Measurements from ENCODE around the gene CRK.
A peak's percentile ranks its signal among the peaks of the same experiment; 100 is the strongest.
"Not testable (repeated sequence)": the region's sequence is repeated elsewhere in the genome, so short reads cannot be mapped to it uniquely, and the experiment has no call there.

Gene CRK

DNA sequence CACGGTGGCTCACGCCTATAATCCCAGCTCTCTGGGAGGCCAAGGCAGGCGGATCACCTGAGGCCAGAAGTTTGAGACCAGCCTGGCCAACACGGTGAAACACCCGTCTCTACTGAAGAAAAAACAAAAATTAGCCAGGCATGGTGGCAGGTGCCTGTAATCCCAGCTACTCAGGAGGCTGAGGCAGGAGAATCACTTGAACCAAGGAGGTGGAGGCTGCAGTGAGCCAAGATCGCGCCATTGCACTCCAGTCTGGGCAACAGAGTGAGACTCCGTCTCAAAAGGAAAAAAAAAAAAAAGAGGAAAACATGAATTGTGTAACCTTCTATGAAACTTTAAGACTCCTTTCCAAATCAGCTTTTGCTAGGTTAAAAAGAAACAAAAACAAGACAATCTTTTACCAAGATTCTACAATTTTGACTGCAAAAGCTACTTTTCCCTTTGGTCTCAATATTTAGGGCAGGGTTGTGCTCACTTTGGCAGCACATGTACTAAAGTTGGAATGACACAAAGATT, 69.3 kb downstream of the CRK start:
- not testable (repeated sequence) for DNase-seq (ENCODE audit: low spot score)

DNA sequence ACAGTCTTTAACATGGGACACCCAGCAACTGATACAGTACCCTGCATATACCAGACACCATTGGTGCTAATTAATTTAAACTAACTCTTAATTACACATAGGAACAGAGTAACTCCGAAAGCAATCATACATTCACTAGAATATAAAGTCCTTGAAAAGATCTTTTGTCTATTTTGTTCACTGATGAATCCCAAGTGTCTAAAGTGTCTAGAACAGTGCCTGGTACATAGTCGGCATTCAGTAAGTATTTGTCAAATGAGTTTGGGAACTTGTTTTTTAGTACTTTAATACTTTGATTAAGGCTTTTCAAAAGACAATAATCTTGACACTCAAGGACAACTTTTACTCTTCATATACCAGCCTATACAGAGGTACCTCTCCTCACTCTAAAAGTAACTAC, 69.8 kb downstream of the CRK start:
- DNase-seq (ENCODE audit: low spot score), result no peak

DNA sequence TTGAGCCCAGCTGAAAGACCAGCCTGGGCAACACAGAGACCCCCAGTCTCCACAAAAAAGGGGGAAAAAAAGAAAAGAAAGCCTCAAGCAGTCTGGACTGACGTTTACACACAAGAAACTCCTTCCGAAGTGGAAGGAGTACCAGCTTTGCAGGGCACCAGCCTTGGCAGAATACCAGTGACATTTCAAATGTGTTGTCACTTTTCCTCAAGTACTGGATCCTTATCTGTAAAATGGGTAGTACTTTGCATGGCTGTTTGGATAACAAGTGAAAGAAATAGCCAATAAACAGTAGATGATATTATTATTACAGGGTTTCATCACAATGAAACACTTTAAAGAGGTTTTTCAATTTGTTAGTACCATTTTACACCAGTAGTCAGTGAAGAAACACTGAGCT, 70.2 kb downstream of the CRK start:
- DNase-seq (ENCODE audit: low spot score), result no peak

DNA sequence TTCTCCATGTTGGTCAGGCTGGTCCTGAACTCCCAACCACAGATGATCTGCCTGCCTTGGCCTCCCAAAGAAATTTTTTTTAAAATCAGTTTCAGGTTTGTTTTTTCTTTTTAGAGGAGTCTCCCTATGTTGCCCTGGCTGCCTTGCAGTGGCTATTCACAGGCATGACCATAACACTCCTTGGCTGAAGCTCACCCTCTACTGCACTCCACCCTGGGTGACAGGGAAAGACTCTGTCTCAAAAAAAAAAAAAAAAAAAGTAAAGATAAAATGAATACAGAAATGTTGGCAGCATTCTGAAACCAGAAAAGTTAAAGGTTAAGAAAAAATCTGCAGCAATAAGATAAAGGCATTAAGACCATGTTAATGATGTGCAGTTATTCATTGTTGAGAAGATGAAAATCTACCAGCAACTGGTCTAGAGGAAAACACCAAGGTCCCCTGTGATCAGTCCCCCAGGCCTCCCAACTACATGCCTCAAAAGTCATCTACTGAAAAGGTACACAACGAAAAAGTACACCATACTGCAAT, 71.1 kb downstream of the CRK start:
- DNase-seq (ENCODE audit: low spot score), result no peak

DNA sequence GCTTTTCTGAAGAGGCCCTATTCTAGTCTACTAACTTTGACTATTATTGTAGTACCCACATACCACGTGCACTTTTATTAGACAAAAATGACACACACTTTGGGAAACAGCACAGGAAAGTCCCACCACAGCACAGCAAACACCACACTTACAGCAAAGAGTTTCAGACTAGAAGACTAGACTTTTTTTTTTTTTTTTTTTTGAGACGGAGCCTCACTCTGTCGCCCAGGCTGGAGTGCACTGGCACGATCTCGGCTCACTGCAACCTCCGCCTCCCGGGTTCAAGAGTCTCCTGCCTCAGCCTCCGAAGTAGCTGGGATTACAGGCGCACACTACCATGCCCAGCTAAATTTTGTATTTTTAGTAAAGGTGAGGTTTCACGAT, 76.1 kb downstream of the CRK start:
- no peak for DNase-seq (ENCODE audit: low spot score)

DNA sequence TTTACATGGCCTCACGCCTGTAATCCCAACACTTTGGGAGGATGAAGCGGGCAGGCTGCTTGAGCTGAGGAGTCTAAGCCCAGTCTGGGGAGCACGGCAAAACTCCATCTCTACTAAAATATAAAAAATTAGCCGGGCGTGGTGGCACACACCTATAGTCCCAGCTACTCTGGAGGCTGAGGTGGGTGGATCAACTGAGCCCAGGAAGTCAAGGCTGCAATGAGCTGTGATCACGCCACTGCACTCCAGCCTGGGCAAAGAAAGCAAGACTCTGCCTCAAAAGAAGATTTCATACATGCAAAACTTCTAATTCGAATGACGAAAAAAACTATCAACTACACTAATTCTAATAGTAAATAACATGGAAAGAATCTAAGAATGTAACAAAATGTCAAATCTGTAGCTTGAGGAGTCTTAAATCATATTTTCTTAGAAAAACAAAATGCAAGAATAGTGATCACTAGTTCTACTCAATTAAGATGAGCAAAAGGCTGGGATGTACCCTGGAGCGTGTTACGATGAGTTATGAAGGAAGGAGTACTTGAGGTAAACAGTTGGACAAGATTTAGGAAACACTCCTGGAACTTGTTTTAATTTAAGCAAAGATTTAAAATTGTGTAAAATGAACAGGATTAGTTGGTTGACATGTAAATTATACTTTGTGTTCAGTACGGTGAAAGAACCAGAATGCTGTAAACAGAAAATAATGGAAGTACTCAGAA, 76.7 kb downstream of the CRK start:
- no peak for DNase-seq (ENCODE audit: low spot score)

DNA sequence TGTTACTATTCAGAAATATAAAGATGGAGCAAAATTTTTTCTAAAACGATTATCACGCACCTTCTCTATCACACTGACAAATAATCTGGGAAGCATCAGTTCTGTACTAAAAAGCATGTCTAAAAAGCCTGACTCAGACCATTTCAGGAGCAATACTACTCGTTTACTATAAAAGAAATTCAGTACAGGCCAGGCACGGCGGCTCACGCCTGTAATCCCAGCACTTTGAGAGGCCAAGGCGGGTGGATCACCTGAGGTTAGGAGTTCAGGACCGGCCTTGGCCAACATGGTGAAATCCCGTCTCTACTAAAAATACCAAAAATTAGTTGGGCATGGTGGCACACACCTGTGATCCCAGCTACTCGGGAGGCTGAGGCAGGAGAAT, 77.6 kb downstream of the CRK start:
- not testable (repeated sequence) for DNase-seq (ENCODE audit: low spot score)

DNA sequence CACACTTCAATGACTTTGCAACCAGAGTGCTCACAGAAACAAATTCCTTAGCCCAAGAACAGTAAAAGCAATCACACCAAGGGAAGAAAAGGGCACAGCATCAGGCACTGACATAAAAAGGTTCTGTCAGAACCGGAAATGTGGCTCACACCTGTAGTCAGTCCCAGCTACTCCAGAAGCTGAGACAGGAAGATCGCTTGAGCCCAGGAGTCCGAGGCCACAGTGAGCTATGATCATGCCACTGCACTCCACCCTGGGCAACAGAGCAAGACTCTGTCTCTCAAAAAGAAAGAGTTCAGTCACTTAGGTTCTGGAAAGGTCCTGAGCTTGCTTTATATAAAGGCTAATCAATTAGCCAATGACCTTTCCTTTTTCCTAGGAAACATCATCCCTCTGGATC, 78.7 kb downstream of the CRK start:
- no peak for DNase-seq (ENCODE audit: low spot score)

DNA sequence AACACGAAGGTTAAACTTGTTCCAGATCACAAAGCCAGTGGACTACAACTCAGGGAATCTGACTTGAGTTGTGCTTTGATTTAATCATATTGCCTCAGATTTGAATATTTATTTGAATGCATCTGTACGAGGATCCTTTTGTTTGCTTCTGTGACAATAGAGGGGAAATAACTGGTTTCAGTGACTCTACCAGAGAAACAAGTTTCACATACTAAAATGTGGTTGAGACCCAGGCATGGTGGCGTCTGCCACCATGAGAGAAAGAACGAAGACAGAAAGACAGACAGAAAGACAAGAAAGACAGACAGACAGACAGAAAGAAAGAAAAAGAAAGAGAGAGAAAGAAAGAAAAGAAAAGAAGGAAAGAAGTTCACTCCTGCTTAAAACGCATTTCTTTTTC, 80.0 kb downstream of the CRK start:
- no peak for DNase-seq (ENCODE audit: low spot score)

DNA sequence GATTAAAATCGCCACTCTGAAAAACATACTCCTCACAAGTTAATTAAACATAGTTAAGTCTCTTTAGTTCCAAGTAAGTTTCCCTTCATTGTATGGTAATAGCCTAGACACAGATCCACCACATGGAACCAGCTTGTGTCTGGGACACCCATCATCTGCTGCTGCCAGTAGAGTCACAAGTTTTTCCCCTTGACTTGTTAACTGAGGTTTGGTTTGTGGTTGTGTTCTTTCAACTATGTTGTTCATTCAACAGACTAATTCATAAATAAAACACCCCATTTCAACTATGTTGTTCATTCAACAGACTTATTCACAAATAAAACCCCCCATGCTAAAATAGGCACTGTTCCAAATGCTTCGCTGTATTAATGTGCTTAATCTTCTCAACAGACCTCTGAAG, 80.4 kb downstream of the CRK start:
- DNase-seq (ENCODE audit: low spot score), result no peak

DNA sequence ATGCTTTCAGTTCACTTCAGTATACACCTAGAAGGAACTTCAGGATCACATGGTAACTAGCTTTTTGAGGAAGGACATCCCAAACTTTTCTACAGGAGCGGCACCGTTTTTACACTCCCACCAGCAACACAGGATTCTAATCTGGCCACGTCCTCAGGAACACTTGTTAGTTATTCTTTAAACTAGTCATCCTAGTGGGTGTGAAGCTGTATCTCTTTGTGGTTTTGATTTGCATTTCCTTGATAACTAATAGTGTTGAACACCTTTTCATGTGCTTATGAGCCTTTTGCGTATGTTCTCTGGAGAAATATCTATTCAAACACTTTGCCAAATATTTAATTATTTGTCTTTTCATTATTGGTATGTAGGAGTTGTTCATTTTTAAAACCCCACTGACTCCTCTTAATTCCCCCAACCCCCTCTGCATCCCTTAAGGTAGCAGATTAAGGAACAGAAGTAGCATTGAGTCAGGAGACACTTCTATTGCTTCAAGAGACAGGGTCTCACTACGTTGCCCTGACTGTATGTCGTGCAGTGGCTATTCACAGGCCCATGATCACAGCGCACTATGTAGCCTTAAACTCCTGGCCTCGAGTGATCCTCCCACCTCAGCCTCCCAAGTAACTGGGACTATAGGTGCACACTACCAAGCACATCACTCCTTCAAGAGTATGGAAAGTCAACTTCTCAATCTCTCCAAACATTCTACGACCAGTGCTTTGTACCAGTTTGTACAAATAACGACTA, 81.4 kb downstream of the CRK start:
- peak; percentile 57 for DNase-seq (ENCODE audit: low spot score)

DNA sequence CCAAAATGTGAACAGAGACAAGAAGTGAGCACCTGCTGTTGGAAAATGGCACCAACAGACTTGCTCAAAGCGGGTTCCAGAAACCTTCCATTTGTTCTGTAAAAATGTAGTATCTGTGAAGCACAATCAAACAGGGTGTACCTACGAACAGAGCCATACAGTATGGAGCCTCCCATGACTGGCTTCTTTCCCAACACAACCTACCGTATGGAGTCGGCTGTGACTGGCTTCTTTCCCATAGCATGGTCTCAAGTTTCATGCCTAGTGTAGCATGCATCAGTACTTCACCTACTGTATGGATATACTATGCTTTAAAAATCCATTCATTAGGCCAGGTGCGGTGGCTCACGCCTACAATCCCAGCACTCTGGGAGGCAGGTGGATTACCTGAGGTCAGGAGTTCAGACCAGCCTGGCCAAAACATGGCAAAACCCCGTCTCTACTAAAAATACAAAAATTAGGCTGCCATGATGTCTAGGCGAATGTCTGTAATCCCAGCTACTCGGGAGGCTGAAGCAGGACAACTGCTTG, 82.3 kb downstream of the CRK start:
- no peak for DNase-seq (ENCODE audit: low spot score)

DNA sequence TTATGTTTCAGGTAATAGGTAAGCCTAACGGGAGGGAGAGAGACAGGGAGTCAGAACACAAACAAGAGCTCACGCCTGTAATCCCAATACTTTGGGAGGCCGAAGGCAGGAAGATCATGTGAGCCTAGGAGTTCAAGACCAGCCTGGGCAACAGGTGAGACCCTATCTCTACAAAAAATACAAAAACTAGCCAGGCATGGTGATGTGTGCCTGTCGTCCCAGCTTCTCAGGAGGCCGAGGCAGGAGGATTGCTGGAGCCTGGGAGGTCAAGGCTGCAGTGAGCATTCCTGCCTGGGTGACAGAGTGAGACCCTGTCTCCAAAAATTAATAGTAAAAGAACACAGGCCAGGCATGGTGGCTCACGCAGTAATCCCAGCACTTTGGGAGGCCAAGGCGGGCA, 83.4 kb downstream of the CRK start:
- DNase-seq (ENCODE audit: low spot score), result no peak

DNA sequence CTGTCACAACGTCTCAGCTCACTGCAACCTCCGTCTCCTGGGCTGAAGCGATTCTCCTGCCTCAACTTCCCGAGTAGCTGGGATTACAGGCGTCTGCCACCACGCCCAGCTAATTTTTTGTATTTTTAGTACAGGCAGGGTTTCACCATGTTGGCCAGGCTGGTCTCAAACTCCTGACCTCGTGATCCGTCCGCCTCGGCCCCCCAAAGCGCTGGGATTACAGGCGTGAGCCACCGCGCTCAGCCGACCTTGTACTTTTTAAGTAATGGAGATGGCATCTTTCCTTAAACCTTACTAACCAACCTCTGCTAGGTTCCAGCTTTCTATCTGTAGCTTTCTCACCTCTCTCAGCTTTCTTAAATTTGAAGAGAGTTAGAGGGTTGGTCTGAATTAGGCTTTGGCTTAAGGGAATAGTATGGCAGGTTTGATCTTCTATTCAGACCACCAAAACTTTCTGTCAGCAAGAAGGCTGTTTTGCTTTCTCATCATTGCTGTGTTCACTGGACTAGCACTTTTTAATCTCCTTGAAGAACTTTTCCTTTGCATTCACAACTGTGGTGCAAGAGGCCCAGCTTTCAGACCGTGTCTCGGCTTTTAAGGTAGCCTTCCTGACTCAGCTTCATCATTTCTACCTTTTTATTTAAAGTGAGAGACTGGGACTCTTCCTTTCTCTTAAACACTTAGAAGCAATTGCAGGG, 84.0 kb downstream of the CRK start:
- DNase-seq (ENCODE audit: low spot score), result no peak

Measured in kidney tubule cell (primary cell).